SK-N-SH treated with all-trans-retinoic acid at 6 μM for 48 hours (cell line): Measurements from ENCODE around the gene PTN.

ENCODE experiments used
- ATAC-seq: fragments of 200-7000 bp; cut with Tn5 transposase; 3 replicates; pipeline ENCODE4 v1.9.1; 2020; ENCODE audit warnings: mild to moderate bottlenecking, moderate library complexity
- ARNTL ChIP-seq: fragments of 450-650 bp; formaldehyde crosslinking; IDR thresholded peaks from 2 replicates; pipeline ENCODE4 v1.5.0; 2020; ENCODE audit warnings: low read depth, mild to moderate bottlenecking, moderate library complexity, borderline replicate concordance
- BACH2 ChIP-seq: fragments of 250-450 bp; sonication (Bioruptor Pico); IDR thresholded peaks from 2 replicates; pipeline ENCODE4 v1.9.0; 2021; ENCODE audit warnings: mild to moderate bottlenecking, borderline replicate concordance
- CSDC2 ChIP-seq: fragments of 250-450 bp; sonication (Bioruptor Pico); IDR thresholded peaks from 2 replicates; pipeline ENCODE4 v1.5.0; 2020; ENCODE audit warnings: mild to moderate bottlenecking, moderate library complexity
- ESRRG ChIP-seq: fragments of 250-450 bp; sonication (Bioruptor Pico); IDR thresholded peaks from 2 replicates; pipeline ENCODE4 v1.6.1; 2021; ENCODE audit warnings: mild to moderate bottlenecking
- ISL1 ChIP-seq: fragments of 250-450 bp; sonication (Bioruptor Pico); IDR thresholded peaks from 2 replicates; pipeline ENCODE4 v2.1.2; 2022; ENCODE audit warnings: mild to moderate bottlenecking, moderate library complexity
- OSR1 ChIP-seq: fragments of 250-450 bp; sonication (Bioruptor Pico); IDR thresholded peaks from 2 replicates; pipeline ENCODE4 v1.8.0; 2022; ENCODE audit warnings: moderate library complexity, mild to moderate bottlenecking, inconsistent platforms
- PPARA ChIP-seq: fragments of 250-450 bp; sonication (Bioruptor Pico); IDR thresholded peaks from 2 replicates; pipeline ENCODE4 v1.5.0; 2020; ENCODE audit warnings: mild to moderate bottlenecking, borderline replicate concordance
- SNAI2 ChIP-seq: fragments of 250-450 bp; sonication (Bioruptor Pico); IDR thresholded peaks from 2 replicates; pipeline ENCODE4 v1.5.0; 2020; ENCODE audit warnings: mild to moderate bottlenecking, moderate library complexity
- TOX ChIP-seq: fragments of 250-450 bp; sonication (Bioruptor Pico); IDR thresholded peaks from 2 replicates; pipeline ENCODE4 v1.8.0; 2021; ENCODE audit warnings: mild to moderate bottlenecking, moderate library complexity, borderline replicate concordance
- ZC3H10 ChIP-seq: fragments of 250-450 bp; sonication (Bioruptor Pico); IDR thresholded peaks from 2 replicates; pipeline ENCODE4 v1.5.1; 2021; ENCODE audit warnings: mild to moderate bottlenecking, moderate library complexity
- ZFP3 ChIP-seq: fragments of 250-450 bp; sonication (Bioruptor Pico); IDR thresholded peaks from 2 replicates; pipeline ENCODE4 v1.5.0; 2020; ENCODE audit warnings: mild to moderate bottlenecking, moderate library complexity
- ZNF565 ChIP-seq: fragments of 450-650 bp; formaldehyde crosslinking; conservative IDR thresholded peaks from 2 replicates; pipeline ENCODE4 v1.5.0; 2020; ENCODE audit warnings: low read depth, mild to moderate bottlenecking, moderate library complexity
- ZNF70 ChIP-seq: fragments of 450-650 bp; formaldehyde crosslinking; IDR thresholded peaks from 2 replicates; pipeline ENCODE4 v1.5.0; 2020; ENCODE audit warnings: mild to moderate bottlenecking, moderate library complexity
- TF ChIP-seq, protein P1 (sequence below): fragments of 250-450 bp; sonication (Bioruptor Pico); IDR thresholded peaks from 2 replicates; pipeline ENCODE4 v1.8.0; 2020; ENCODE audit warnings: mild to moderate bottlenecking, moderate library complexity, borderline replicate concordance
- TF ChIP-seq, protein P2 (sequence below): fragments of 250-450 bp; sonication (Bioruptor Pico); IDR thresholded peaks from 2 replicates; pipeline ENCODE4 v1.5.0; 2020; ENCODE audit warnings: mild to moderate bottlenecking, moderate library complexity
- TF ChIP-seq, protein P3 (sequence below): fragments of 250-450 bp; sonication (Bioruptor Pico); IDR thresholded peaks from 2 replicates; pipeline ENCODE4 v1.5.1; 2021; ENCODE audit warnings: mild to moderate bottlenecking, moderate library complexity
- TF ChIP-seq, protein P4 (sequence below): fragments of 250-450 bp; sonication (Bioruptor Pico); IDR thresholded peaks from 2 replicates; pipeline ENCODE4 v1.8.0; 2021; ENCODE audit warnings: low read depth, mild to moderate bottlenecking, moderate library complexity, borderline replicate concordance
- TF ChIP-seq, protein P5 (sequence below): fragments of 250-450 bp; sonication (Bioruptor Pico); IDR thresholded peaks from 2 replicates; pipeline ENCODE4 v1.5.1; 2020; ENCODE audit warnings: low read depth, mild to moderate bottlenecking, moderate library complexity

PTN gene

DNA sequence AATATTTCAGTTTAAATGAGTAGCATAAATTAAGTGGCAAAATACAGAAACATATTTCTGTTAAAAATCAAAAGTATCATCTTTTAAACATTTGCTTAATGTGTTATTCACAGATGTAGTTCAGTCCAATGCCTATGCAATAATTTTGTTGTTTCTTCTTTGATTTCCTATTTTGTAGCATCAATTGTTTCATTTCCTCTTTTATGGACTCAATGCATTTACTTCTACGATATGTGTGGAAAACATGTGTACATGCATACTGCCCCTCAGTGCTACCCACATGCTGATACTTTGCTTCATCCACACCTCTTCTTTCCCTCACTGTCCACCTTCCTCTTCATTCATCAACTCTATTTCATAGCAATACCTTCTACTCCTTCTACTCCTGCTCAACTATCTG, 108.1 kb downstream of the PTN start:
- no peak for TF ChIP-seq CSDC2 (CRISPR knock-in tag)
- ATAC-seq = no peak

DNA sequence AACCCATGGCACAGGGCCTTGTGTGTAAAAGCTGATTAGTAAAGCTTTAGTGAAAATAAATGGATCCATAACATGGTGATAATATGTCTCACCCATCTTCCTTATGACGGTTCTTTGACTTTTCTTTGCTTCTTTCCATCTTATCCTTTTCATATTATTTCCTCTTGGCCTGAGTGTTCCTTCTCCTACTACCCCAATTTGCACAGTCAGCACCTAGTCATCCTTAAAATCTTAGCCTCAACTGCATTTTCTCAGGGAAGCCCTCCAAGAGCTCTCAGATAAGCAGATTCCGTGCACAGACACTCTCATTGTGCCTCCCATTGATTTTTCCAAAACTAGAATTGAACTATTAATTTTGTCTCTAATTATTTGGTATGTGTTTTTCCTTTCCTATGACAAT, 112.4 kb downstream of the PTN start:
- no peak for ATAC-seq
- TF ChIP-seq, protein P1, sequence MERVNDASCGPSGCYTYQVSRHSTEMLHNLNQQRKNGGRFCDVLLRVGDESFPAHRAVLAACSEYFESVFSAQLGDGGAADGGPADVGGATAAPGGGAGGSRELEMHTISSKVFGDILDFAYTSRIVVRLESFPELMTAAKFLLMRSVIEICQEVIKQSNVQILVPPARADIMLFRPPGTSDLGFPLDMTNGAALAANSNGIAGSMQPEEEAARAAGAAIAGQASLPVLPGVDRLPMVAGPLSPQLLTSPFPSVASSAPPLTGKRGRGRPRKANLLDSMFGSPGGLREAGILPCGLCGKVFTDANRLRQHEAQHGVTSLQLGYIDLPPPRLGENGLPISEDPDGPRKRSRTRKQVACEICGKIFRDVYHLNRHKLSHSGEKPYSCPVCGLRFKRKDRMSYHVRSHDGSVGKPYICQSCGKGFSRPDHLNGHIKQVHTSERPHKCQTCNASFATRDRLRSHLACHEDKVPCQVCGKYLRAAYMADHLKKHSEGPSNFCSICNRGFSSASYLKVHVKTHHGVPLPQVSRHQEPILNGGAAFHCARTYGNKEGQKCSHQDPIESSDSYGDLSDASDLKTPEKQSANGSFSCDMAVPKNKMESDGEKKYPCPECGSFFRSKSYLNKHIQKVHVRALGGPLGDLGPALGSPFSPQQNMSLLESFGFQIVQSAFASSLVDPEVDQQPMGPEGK (CRISPR knock-in tag) = no peak
- TF ChIP-seq CSDC2 (CRISPR knock-in tag) = no peak
- TF ChIP-seq PPARA (CRISPR knock-in tag) = no peak
- TF ChIP-seq, protein P2, sequence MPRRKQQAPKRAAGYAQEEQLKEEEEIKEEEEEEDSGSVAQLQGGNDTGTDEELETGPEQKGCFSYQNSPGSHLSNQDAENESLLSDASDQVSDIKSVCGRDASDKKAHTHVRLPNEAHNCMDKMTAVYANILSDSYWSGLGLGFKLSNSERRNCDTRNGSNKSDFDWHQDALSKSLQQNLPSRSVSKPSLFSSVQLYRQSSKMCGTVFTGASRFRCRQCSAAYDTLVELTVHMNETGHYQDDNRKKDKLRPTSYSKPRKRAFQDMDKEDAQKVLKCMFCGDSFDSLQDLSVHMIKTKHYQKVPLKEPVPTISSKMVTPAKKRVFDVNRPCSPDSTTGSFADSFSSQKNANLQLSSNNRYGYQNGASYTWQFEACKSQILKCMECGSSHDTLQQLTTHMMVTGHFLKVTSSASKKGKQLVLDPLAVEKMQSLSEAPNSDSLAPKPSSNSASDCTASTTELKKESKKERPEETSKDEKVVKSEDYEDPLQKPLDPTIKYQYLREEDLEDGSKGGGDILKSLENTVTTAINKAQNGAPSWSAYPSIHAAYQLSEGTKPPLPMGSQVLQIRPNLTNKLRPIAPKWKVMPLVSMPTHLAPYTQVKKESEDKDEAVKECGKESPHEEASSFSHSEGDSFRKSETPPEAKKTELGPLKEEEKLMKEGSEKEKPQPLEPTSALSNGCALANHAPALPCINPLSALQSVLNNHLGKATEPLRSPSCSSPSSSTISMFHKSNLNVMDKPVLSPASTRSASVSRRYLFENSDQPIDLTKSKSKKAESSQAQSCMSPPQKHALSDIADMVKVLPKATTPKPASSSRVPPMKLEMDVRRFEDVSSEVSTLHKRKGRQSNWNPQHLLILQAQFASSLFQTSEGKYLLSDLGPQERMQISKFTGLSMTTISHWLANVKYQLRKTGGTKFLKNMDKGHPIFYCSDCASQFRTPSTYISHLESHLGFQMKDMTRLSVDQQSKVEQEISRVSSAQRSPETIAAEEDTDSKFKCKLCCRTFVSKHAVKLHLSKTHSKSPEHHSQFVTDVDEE (CRISPR knock-in tag) = no peak
- TF ChIP-seq ARNTL = no peak

DNA sequence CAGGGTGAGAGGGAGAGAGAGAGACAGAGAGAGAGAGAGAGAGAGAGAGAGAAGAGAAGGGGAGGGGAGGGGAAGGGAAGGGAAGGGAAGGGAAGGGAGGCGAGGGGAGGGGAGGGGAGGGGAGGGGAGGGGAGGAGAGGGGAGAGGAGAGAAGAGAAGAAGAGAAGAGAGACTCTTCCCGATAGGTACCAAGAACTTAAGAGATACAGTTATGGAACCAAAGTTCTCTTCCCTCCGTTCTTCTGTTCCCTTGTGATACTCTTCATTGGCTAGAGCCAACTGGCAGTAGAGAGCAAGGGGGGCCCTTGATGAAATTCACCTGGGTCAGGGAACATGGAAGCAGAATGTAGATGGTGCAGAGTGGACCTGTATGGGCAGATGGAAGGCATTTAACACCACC, 122.1 kb downstream of the PTN start:
- TF ChIP-seq OSR1 (CRISPR knock-in tag) (no peak), ESRRG (CRISPR knock-in tag) (no peak), TOX (CRISPR knock-in tag) (no peak), ZNF70 (CRISPR knock-in tag) (no peak), ZNF565 (CRISPR knock-in tag) (no peak), BACH2 (CRISPR knock-in tag) (no peak), ZC3H10 (CRISPR knock-in tag) (no peak), SNAI2 (CRISPR knock-in tag) (no peak), CSDC2 (CRISPR knock-in tag) (no peak), ISL1 (CRISPR knock-in tag) (no peak), PPARA (CRISPR knock-in tag) (no peak), ZFP3 (CRISPR knock-in tag) (no peak), ARNTL (no peak)
- TF ChIP-seq, protein P1 (CRISPR knock-in tag) = no peak
- TF ChIP-seq, protein P3, sequence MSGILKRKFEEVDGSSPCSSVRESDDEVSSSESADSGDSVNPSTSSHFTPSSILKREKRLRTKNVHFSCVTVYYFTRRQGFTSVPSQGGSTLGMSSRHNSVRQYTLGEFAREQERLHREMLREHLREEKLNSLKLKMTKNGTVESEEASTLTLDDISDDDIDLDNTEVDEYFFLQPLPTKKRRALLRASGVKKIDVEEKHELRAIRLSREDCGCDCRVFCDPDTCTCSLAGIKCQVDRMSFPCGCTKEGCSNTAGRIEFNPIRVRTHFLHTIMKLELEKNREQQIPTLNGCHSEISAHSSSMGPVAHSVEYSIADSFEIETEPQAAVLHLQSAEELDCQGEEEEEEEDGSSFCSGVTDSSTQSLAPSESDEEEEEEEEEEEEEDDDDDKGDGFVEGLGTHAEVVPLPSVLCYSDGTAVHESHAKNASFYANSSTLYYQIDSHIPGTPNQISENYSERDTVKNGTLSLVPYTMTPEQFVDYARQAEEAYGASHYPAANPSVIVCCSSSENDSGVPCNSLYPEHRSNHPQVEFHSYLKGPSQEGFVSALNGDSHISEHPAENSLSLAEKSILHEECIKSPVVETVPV (CRISPR knock-in tag) = no peak
- TF ChIP-seq, protein P4, sequence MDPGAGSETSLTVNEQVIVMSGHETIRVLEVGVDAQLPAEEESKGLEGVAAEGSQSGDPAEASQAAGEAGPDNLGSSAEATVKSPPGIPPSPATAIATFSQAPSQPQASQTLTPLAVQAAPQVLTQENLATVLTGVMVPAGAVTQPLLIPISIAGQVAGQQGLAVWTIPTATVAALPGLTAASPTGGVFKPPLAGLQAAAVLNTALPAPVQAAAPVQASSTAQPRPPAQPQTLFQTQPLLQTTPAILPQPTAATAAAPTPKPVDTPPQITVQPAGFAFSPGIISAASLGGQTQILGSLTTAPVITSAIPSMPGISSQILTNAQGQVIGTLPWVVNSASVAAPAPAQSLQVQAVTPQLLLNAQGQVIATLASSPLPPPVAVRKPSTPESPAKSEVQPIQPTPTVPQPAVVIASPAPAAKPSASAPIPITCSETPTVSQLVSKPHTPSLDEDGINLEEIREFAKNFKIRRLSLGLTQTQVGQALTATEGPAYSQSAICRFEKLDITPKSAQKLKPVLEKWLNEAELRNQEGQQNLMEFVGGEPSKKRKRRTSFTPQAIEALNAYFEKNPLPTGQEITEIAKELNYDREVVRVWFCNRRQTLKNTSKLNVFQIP (CRISPR knock-in tag) = no peak
- TF ChIP-seq, protein P5, sequence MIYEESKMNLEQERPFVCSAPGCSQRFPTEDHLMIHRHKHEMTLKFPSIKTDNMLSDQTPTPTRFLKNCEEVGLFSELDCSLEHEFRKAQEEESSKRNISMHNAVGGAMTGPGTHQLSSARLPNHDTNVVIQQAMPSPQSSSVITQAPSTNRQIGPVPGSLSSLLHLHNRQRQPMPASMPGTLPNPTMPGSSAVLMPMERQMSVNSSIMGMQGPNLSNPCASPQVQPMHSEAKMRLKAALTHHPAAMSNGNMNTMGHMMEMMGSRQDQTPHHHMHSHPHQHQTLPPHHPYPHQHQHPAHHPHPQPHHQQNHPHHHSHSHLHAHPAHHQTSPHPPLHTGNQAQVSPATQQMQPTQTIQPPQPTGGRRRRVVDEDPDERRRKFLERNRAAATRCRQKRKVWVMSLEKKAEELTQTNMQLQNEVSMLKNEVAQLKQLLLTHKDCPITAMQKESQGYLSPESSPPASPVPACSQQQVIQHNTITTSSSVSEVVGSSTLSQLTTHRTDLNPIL (CRISPR knock-in tag) = no peak
- ATAC-seq = no peak
